Keratinocyte (primary cell): ENCODE results near the gene NOLC1. TPM values are rescaled to one million over a fixed set of nuclear protein-coding genes. Genes with fewer than 3 reads are reported as not detected.

ENCODE experiments used
- DNase-seq: peaks from one replicate; pipeline ENCODE4 v3.0.0-alpha.2; 2011; ENCODE audit warnings: low read depth, missing footprints, low spot score
- FAIRE-seq: peaks from 2 replicates; lab custom pipeline; 2011; peaks lifted over from hg19 to GRCh38; lab: Jason Lieb, UNC
- H2AFZ ChIP-seq: 2 replicates; pipeline ENCODE4 v1.6.0; 2012; ENCODE audit warnings: low read length, control low read depth, inconsistent platforms; ENCODE audit not compliant: control insufficient read depth
- H3K27ac ChIP-seq: 2 replicates; pipeline ENCODE4 v1.5.1; 2011; ENCODE audit warnings: low read length; ENCODE audit not compliant: control insufficient read depth, insufficient read depth
- H3K27me3 ChIP-seq: 3 replicates; pipeline ENCODE4 v1.6.0; 2011; ENCODE audit warnings: low read length; ENCODE audit not compliant: control insufficient read depth, insufficient read depth; ENCODE audit errors: extremely low read depth
- H3K36me3 ChIP-seq, 2 experiments: 2 replicates in 1 of 2; 3 replicates in 1 of 2; pipeline ENCODE4 v1.5.1; 2011; ENCODE audit warnings: low read length in 2 of 2, mild to moderate bottlenecking in 1 of 2; ENCODE audit not compliant: control insufficient read depth in 2 of 2, insufficient read depth in 2 of 2; ENCODE audit errors: extremely low read depth in 1 of 2
- H3K4me1 ChIP-seq: 3 replicates; pipeline ENCODE4 v1.5.1; 2011; ENCODE audit warnings: low read length; ENCODE audit not compliant: control insufficient read depth, insufficient read depth; ENCODE audit errors: extremely low read depth
- H3K4me2 ChIP-seq: 3 replicates; pipeline ENCODE4 v1.6.0; 2011; ENCODE audit warnings: low read depth, low read length; ENCODE audit not compliant: control insufficient read depth, insufficient read depth; ENCODE audit errors: extremely low read depth
- H3K4me3 ChIP-seq, 3 experiments: fragments of 200-600 bp in 1 of 3; sonication (generic) in 1 of 3; 2 replicates in 2 of 3; 3 replicates in 1 of 3; pipeline ENCODE4 v1.5.1; 2011 to 2016; ENCODE audit warnings: low read length in 3 of 3, mild to moderate bottlenecking in 3 of 3, control low read depth in 2 of 3, inconsistent platforms in 1 of 3, low read depth in 1 of 3, mixed read lengths in 1 of 3, mixed run types in 1 of 3, moderate library complexity in 1 of 3; ENCODE audit not compliant: control insufficient read depth in 2 of 3, insufficient read depth in 2 of 3; ENCODE audit errors: extremely low read depth in 1 of 3
- H3K79me2 ChIP-seq: 2 replicates; pipeline ENCODE4 v1.6.0; 2012; ENCODE audit warnings: low read length; ENCODE audit not compliant: control insufficient read depth, insufficient read depth
- H3K9ac ChIP-seq: 3 replicates; pipeline ENCODE4 v1.6.0; 2011; ENCODE audit warnings: low read length; ENCODE audit not compliant: control insufficient read depth, insufficient read depth; ENCODE audit errors: extremely low read depth
- H3K9me1 ChIP-seq: 3 replicates; pipeline ENCODE4 v1.6.0; 2011; ENCODE audit warnings: low read length; ENCODE audit not compliant: control insufficient read depth, insufficient read depth; ENCODE audit errors: extremely low read depth
- H3K9me3 ChIP-seq: 2 replicates; pipeline ENCODE4 v1.5.1; 2012; ENCODE audit warnings: low read depth, low read length; ENCODE audit not compliant: control insufficient read depth
- H4K20me1 ChIP-seq: 3 replicates; pipeline ENCODE4 v1.6.0; 2011; ENCODE audit warnings: low read length; ENCODE audit not compliant: control insufficient read depth, insufficient read depth; ENCODE audit errors: extremely low read depth
- EZH2 ChIP-seq: IDR thresholded peaks from one replicate; pipeline ENCODE4 v1.6.1; 2012; ENCODE audit warnings: inconsistent platforms, mild to moderate bottlenecking, low read length, moderate library complexity
- dilution Hi-C: fragments of 300-500 bp; cut with MboI; formaldehyde crosslinking; loops from one replicate; pipeline ENCODE4 v1.7.0; 2020; ENCODE audit warnings: low sequenced_read_pairs; ENCODE audit not compliant: extremely low pct_ligation_motif_present
- polyA plus RNA-seq, 5 experiments: library from polyadenylated mRNA; depleted of rRNA in 3 of 5; stranded (reverse) in 3 of 5; stranded (forward) in 1 of 5; unstranded in 1 of 5; fragments of >200 nt; gene quantifications; 1 replicate in 1 of 5; 2 replicates in 3 of 5; 3 replicates in 1 of 5; pipeline versions ENCODE4 v1.2.1 to v1.2.3, GENCODE V29; 2011 to 2012; ENCODE audit warnings: missing spikeins in 2 of 5, low read depth in 1 of 5, low replicate concordance in 1 of 5
- TF ChIP-seq, protein P1 (sequence below), 3 experiments: IDR thresholded peaks in 1 of 3; conservative IDR thresholded peaks in 1 of 3; optimal IDR thresholded peaks in 1 of 3; 2 replicates in 2 of 3; 3 replicates in 1 of 3; pipeline versions ENCODE3 to v1.5.1; 2011; ENCODE audit warnings: low read length in 3 of 3, mild to moderate bottlenecking in 3 of 3, moderate library complexity in 2 of 3, control low read depth in 1 of 3, inconsistent platforms in 1 of 3; ENCODE audit not compliant: insufficient read depth in 2 of 3; ENCODE audit errors: extremely low read depth in 1 of 3

The NOLC1 gene
- polyA plus RNA-seq, 1 donor (not counting 4 experiments of a cell fraction or from before 2014, with no cell fraction given) = 126 TPM

DNA sequence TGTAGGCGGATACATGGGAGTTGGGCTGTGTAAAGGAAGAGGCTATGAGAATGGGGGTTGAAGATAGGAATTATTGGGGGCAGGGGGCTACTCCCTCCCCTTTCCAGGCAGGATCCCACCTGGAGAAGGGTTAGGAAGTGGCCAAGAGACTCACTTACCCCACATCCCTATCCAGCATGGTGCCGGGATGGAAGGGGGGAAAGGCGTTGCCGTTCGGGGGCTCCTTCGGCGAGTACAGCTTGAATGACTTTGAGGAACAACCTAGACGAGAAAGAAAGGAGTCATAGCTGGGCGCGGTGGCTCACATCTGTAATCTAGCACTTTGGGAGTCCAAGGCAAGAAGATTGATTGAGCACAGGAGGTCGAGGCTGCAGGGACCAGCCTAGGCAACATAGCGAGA, 40.9 kb upstream of the NOLC1 start:
- no peaks in the 10 kb centered on the region for H3K9me3 ChIP-seq
- H3K4me1 ChIP-seq = peaks cover 31% of the 10 kb centered on the region
- no peak overlapping the region for H3K4me3 ChIP-seq
- DNase-seq = no peak
- H3K79me2 ChIP-seq = peaks cover 63% of the 10 kb centered on the region
- peaks cover 6% of the 10 kb centered on the region for H3K9me1 ChIP-seq
- FAIRE-seq = no peak
- no peak overlapping the region for H3K27ac ChIP-seq
- H3K9ac ChIP-seq = no peak overlapping the region
- dilution Hi-C loops = no loop called here
- H3K27me3 ChIP-seq = no peaks in the 10 kb centered on the region
- no peak overlapping the region for H2AFZ ChIP-seq
- H3K36me3 ChIP-seq = peaks cover 43 to 47% of the 10 kb centered on the region in 2 experiments
- H4K20me1 ChIP-seq = peaks cover 3% of the 10 kb centered on the region
- no peak for TF ChIP-seq EZH2
- TF ChIP-seq, protein P1, sequence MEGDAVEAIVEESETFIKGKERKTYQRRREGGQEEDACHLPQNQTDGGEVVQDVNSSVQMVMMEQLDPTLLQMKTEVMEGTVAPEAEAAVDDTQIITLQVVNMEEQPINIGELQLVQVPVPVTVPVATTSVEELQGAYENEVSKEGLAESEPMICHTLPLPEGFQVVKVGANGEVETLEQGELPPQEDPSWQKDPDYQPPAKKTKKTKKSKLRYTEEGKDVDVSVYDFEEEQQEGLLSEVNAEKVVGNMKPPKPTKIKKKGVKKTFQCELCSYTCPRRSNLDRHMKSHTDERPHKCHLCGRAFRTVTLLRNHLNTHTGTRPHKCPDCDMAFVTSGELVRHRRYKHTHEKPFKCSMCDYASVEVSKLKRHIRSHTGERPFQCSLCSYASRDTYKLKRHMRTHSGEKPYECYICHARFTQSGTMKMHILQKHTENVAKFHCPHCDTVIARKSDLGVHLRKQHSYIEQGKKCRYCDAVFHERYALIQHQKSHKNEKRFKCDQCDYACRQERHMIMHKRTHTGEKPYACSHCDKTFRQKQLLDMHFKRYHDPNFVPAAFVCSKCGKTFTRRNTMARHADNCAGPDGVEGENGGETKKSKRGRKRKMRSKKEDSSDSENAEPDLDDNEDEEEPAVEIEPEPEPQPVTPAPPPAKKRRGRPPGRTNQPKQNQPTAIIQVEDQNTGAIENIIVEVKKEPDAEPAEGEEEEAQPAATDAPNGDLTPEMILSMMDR (optimal IDR thresholded peaks at IDR 0.05 in 1 of 3, IDR thresholded peaks at IDR 0.05 in 1 of 3, conservative IDR thresholded peaks at IDR 0.05 in 1 of 3; ENCODE audit: extremely low read depth in 1 of 3, insufficient read depth in 2 of 3, low read length in 3 of 3) = no peak
- H3K4me2 ChIP-seq = no peak overlapping the region

DNA sequence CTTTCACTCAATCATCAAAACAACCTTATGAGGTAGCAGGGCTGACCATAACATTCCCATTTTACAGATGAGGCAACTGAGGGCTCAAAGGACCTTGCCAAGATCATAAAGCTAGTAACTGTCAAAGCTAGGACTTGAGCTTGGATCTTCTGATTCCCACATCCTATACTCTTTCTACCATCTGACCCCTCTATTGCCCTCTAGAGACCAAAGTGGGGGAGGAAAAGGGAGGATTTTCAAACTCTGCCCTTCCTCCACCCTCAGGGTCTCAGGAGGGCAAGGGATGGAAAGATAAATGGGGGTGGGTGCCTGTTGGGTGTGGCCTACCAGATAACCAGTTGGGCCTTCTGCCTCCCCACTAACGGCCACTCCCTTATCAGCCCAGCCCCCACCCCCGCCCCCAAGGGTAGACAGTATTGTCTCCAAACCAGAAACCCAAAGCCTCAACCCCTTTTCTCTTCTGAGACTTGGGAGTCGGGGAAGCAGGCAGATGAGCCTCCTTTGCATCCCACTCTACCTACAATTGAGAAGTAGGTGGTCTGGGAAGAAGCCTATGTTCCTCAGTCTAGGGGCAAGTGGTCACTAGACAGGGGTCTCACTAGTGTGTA, 39.9 kb upstream of the NOLC1 start:
- Histone ChIP-seq H3K4me1 (peaks cover 41% of the 10 kb centered on the region), H3K36me3 (peaks cover 34 to 42% of the 10 kb centered on the region in 2 experiments), H2AFZ (no peak overlapping the region), H3K27me3 (no peaks in the 10 kb centered on the region), H4K20me1 (peaks cover 3% of the 10 kb centered on the region), H3K9ac (peak overlapping the region; percentile 93), H3K27ac (peak overlapping the region; percentile 95), H3K9me3 (no peaks in the 10 kb centered on the region), H3K79me2 (peaks cover 73% of the 10 kb centered on the region), H3K4me2 (peak overlapping the region; percentile 98), H3K4me3 (peak overlapping the region; percentile 77 to 85 (median 82)), H3K9me1 (peaks cover 6% of the 10 kb centered on the region)
- DNase-seq = no peak
- dilution Hi-C loops = no loop called here
- TF ChIP-seq, protein P1 (optimal IDR thresholded peaks at IDR 0.05 in 1 of 3, IDR thresholded peaks at IDR 0.05 in 1 of 3, conservative IDR thresholded peaks at IDR 0.05 in 1 of 3; ENCODE audit: extremely low read depth in 1 of 3, insufficient read depth in 2 of 3, low read length in 3 of 3) = peak in 1 of 3 experiments; percentile 18
- no peak for TF ChIP-seq EZH2
- FAIRE-seq = no peak
